Smooth muscle cell (in vitro differentiated cells): ENCODE measurements around the gene MAP1B. TPM values are rescaled to one million over a fixed set of nuclear protein-coding genes. Genes with fewer than 3 reads are reported as not detected.

Source experiments
- DNase-seq: peaks from one replicate; lab custom pipeline; 2025; ENCODE audit not compliant: unreplicated experiment; lab: John Stamatoyannopoulos, UW
- H2AFZ ChIP-seq: fragments of 200-600 bp; sonication (generic); 2 replicates; pipeline ENCODE4 v1.6.0; 2016; ENCODE audit warnings: antibody characterized with exemption, low read depth, mild to moderate bottlenecking
- H3F3A ChIP-seq: fragments of 200-600 bp; sonication (generic); 2 replicates; pipeline ENCODE4 v1.6.0; 2017; ENCODE audit warnings: antibody characterized with exemption, low read depth
- H3K27ac ChIP-seq: fragments of 200-600 bp; sonication (generic); 2 replicates; pipeline ENCODE4 v1.5.1; 2016; ENCODE audit warnings: low read depth, mild to moderate bottlenecking
- H3K27me3 ChIP-seq: fragments of 200-600 bp; sonication (generic); 2 replicates; pipeline ENCODE4 v1.6.1; 2016; ENCODE audit warnings: low read depth, mild to moderate bottlenecking
- H3K36me3 ChIP-seq: fragments of 200-600 bp; sonication (generic); 2 replicates; pipeline ENCODE4 v1.5.1; 2016; ENCODE audit warnings: low read depth
- H3K4me1 ChIP-seq: fragments of 200-600 bp; sonication (generic); 2 replicates; pipeline ENCODE4 v1.5.1; 2016; ENCODE audit warnings: low read depth
- H3K4me2 ChIP-seq: fragments of 200-600 bp; sonication (generic); 2 replicates; pipeline ENCODE4 v1.6.0; 2016; ENCODE audit warnings: mild to moderate bottlenecking
- H3K4me3 ChIP-seq: fragments of 200-600 bp; sonication (generic); 2 replicates; pipeline ENCODE4 v1.5.1; 2016; ENCODE audit warnings: mild to moderate bottlenecking
- H3K79me2 ChIP-seq: fragments of 200-600 bp; sonication (generic); 2 replicates; pipeline ENCODE4 v1.6.0; 2016; ENCODE audit warnings: low read depth, mild to moderate bottlenecking
- H3K9ac ChIP-seq: fragments of 200-600 bp; sonication (generic); 2 replicates; pipeline ENCODE4 v1.6.0; 2016; ENCODE audit warnings: low read depth
- H3K9me3 ChIP-seq: fragments of 200-600 bp; sonication (generic); replicated peaks from 2 replicates; pipeline ENCODE4 v1.5.1; 2016; ENCODE audit warnings: low read depth
- H4K20me1 ChIP-seq: fragments of 200-600 bp; sonication (generic); 2 replicates; pipeline ENCODE4 v1.6.0; 2016; ENCODE audit warnings: low read depth
- CTCF ChIP-seq: fragments of 200-600 bp; sonication (generic); IDR thresholded peaks from 2 replicates; pipeline ENCODE4 v1.5.1; 2017; ENCODE audit warnings: borderline replicate concordance, mild to moderate bottlenecking, antibody characterized with exemption; ENCODE audit not compliant: insufficient read depth, poor library complexity, severe bottlenecking
- WGBS: methylation state at CpG from one replicate; pipeline ENCODE4 v1.1.7; 2016; ENCODE audit warnings: low lambda C conversion rate; 5-methylcytosine and 5-hydroxymethylcytosine counted together
- polyA plus RNA-seq: library from polyadenylated mRNA; unstranded; fragments of >200 nt; fragmentation: Nextera tagmentation; extraction: Ambion mirVana; gene quantifications from 2 replicates; pipeline ENCODE4 v1.2.1, GENCODE V29; 2016
- total RNA-seq: library from RNA; depleted of rRNA; stranded (reverse); fragments of >200 nt; gene quantifications from 2 replicates; pipeline ENCODE4 v1.2.3, GENCODE V29; 2014

MAP1B gene
- total and polyA plus RNA-seq, 2 experiments from 2014 or later: 111 to 143 TPM

GRCh38 chr5:72067682-72068470 lies 39.4 kb upstream of the MAP1B start:
- H3K4me1 ChIP-seq: peaks cover 25% of the 10 kb centered on the region
- H3F3A ChIP-seq: peaks cover 21% of the 10 kb centered on the region
- no peaks in the 10 kb centered on the region for H3K36me3 ChIP-seq
- TF ChIP-seq CTCF: no peak
- H3K79me2 ChIP-seq: no peaks in the 10 kb centered on the region
- no peak for DNase-seq
- H3K4me3 ChIP-seq: no peak overlapping the region
- H3K4me2 ChIP-seq: peak overlapping the region; percentile 76
- 25% methylated on average over 5 of the region's 5 CpGs for WGBS
- H3K27me3 ChIP-seq: no peaks in the 10 kb centered on the region
- peak overlapping the region; percentile 90 for H3K27ac ChIP-seq
- no peaks in the 10 kb centered on the region for H4K20me1 ChIP-seq
- no peaks in the 10 kb centered on the region for H3K9me3 ChIP-seq
- H3K9ac ChIP-seq: peak overlapping the region; percentile 42
- H2AFZ ChIP-seq: no peak overlapping the region

DNA sequence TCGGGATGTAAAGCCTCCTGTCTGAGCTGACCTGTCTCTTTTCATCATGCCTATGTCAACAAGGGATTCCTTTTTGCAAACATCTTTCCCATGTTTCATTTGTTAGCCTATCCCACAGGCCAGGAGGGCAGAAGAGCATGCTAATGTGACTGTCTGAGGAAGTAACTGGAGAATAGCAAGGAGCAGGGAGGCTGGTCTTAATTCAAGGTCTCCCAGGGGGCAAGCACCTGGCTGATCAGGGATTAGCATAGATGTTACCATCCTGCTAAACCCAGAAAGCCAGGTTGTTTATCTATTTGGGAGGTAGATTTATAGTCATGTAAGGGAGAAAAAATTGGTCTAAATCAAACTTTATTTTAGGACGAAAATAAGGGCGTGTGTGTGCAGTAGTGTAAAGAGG lies 36.7 kb upstream of the MAP1B start:
- 76% methylated on average over 3 of the region's 3 CpGs for WGBS
- Histone ChIP-seq H4K20me1 (no peaks in the 10 kb centered on the region), H3K27ac (no peak overlapping the region), H3K79me2 (no peaks in the 10 kb centered on the region), H3F3A (peaks cover 21% of the 10 kb centered on the region), H3K4me2 (no peak overlapping the region), H2AFZ (no peak overlapping the region), H3K4me1 (peaks cover 20% of the 10 kb centered on the region), H3K36me3 (no peaks in the 10 kb centered on the region), H3K9me3 (no peaks in the 10 kb centered on the region), H3K9ac (no peak overlapping the region), H3K27me3 (no peaks in the 10 kb centered on the region), H3K4me3 (no peak overlapping the region)
- DNase-seq: no peak
- no peak for TF ChIP-seq CTCF

- Histone ChIP-seq H2AFZ (no peak overlapping the region), H3K27me3 (no peaks in the 10 kb centered on the region), H3K79me2 (no peaks in the 10 kb centered on the region), H3K9ac (no peak overlapping the region), H3K36me3 (no peaks in the 10 kb centered on the region), H3K4me1 (peaks cover 11% of the 10 kb centered on the region), H3F3A (peaks cover 15% of the 10 kb centered on the region), H3K4me3 (no peak overlapping the region), H3K9me3 (no peaks in the 10 kb centered on the region), H4K20me1 (no peaks in the 10 kb centered on the region), H3K27ac (no peak overlapping the region), H3K4me2 (no peak overlapping the region)
- WGBS: 96% methylated on average over 1 of the region's 1 CpG
- no peak for TF ChIP-seq CTCF
- DNase-seq: no peak
Observed at GRCh38 chr5:72071906-72072305, 35.4 kb upstream of the MAP1B start.

DNA sequence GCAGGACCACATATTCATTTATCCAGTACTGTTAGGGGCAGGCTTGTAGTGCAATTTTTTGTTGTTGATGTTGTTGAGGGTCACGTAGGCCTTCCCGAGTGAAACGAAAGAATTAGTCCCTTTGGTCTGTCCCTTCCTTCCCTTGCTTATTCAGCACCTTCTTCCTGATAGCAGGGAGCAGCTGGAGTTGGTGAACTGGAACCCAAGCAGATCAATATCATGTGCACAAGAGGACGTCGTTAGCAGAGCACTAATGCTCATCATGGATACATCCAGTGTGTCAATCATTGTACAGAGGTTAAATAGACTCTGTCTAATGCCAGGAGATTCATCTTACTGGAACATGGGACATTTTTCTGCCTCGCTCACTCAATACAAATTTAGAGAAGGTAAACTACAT lies 33.0 kb upstream of the MAP1B start:
- no peak for DNase-seq
- H3K9ac ChIP-seq: no peak overlapping the region
- H3K4me1 ChIP-seq: peaks cover 5% of the 10 kb centered on the region
- no peak overlapping the region for H2AFZ ChIP-seq
- H3K9me3 ChIP-seq: no peaks in the 10 kb centered on the region
- no peak overlapping the region for H3K4me2 ChIP-seq
- no peak overlapping the region for H3K27ac ChIP-seq
- H3K36me3 ChIP-seq: no peaks in the 10 kb centered on the region
- H4K20me1 ChIP-seq: no peaks in the 10 kb centered on the region
- H3K4me3 ChIP-seq: no peak overlapping the region
- 66% methylated on average over 6 of the region's 6 CpGs for WGBS
- H3K79me2 ChIP-seq: no peaks in the 10 kb centered on the region
- no peak for TF ChIP-seq CTCF
- no peaks in the 10 kb centered on the region for H3F3A ChIP-seq
- no peaks in the 10 kb centered on the region for H3K27me3 ChIP-seq
